ENCODE data around the gene ZNF423.

ZNF423 gene

DNA sequence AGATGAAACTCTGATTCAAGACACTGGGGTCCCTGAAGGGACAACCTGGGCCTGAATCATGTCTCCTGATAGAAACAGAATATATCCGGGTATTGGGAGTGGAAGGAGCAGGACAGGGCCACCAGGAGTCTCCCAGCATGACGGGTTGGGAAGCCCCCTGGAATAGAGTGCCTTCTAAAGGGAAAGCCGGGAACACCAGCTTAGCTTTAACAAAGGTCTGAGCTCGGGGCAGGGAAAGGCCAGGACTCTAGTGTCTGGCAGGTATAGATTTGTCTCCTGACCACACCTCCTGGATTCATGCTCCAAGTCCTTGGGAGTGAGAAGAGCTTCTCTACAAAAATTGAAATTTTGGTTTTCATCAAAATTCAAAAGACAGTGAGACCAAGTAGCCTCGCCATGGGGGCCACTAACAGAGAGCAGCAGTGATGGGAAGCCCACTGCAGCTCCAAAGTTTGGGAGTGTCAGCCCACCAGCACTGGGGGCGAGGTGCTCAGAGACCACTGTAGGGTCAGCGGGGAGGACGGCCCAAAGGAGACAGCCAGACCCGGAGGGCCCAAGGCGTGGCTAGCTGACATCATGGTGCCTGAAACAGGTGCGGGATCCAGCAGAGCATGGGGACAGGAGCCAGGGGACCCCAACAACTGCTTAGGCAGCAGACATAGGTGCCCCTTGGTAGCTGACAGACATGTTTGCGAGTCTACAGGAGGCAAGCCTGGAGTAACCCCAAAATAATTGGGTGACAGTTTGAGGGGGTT lies 401.3 kb downstream of the ZNF423 start:
- no peak for DNase-seq (ENCODE audit: low read depth, low spot score)
- ChIA-PET POLR2A (no interaction called here), CTCF (no interaction called here)
- H3K4me3 ChIP-seq (ENCODE audit: low read depth, low read length) = no peak overlapping the region
- TF ChIP-seq CTCF (IDR thresholded peaks at IDR 0.05; ENCODE audit: insufficient read depth, low read length, missing control alignments) = no peak

DNA sequence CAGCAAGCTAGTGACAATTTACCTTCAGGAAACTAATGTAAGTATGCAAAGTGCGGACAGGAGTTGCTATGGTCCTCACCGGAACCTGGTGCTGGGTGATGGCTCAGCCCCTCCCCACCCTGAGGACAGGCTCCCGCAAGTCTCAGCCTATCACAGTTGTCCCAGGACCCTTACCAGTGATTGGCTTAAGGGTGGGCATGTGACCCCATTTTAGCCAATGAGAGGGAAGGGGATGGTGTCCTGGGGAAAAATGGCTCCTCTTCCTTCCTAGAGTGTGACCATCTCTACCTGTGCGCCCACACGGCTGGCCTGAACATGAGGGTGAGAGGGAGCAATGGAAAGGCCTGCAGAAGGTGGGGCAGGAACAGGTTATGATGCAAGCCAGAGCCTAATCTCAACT lies 401.9 kb downstream of the ZNF423 start:
- no peak for DNase-seq (ENCODE audit: low read depth, low spot score)
- CTCF ChIA-PET = no interaction called here
- POLR2A ChIA-PET = no interaction called here

GRCh38 chr16:49453021-49453420 lies 402.9 kb downstream of the ZNF423 start:
- H3K4me3 ChIP-seq (ENCODE audit: low read depth, low read length) = no peak overlapping the region
- ChIA-PET CTCF (no interaction called here), POLR2A (no interaction called here)
- no peak for DNase-seq (ENCODE audit: low read depth, low spot score)
- TF ChIP-seq CTCF (IDR thresholded peaks at IDR 0.05; ENCODE audit: insufficient read depth, low read length, missing control alignments) = no peak

More for the DNA sequence above, 401.9 kb downstream of the ZNF423 start:
- no peak for TF ChIP-seq CTCF (IDR thresholded peaks at IDR 0.05; ENCODE audit: insufficient read depth, low read length, missing control alignments)
- no peak overlapping the region for H3K4me3 ChIP-seq (ENCODE audit: low read depth, low read length)

- POLR2A ChIA-PET = no interaction called here
- no peak overlapping the region for H3K4me3 ChIP-seq (ENCODE audit: low read depth, low read length)
- DNase-seq (ENCODE audit: low read depth, low spot score) = no peak
- no peak for TF ChIP-seq CTCF (IDR thresholded peaks at IDR 0.05; ENCODE audit: insufficient read depth, low read length, missing control alignments)
- CTCF ChIA-PET = interaction anchor here (1.2 kb wide), 1 partner anchor 405 kb away, joined by 3 read pairs; no protein-coding TSS in a partner anchor
These were observed 403.3 kb downstream of the ZNF423 start for GRCh38 chr16:49452578-49452977.

DNA sequence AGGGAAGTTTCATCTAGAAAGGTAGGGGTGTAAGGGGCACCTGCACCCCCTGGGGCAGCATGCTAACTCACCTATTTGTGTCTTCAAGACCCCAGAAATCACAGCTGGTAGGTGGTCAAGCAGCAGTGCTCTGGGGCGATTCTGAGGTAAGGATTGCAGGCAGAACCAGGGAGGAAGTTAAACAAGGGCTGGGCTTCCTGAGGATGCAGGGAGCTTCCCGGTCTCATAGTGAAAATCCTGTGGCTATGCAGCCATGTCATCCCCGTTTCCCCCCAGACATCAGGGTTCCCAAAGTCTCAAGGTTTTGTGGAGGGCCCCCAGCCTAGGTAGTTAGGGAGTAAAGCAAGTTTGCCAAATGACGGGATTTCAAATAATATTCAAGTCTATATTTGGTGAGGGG lies 403.8 kb downstream of the ZNF423 start:
- H3K4me3 ChIP-seq (ENCODE audit: low read depth, low read length) = no peak overlapping the region
- TF ChIP-seq CTCF (IDR thresholded peaks at IDR 0.05; ENCODE audit: insufficient read depth, low read length, missing control alignments) = no peak
- POLR2A ChIA-PET = no interaction called here
- CTCF ChIA-PET = interaction anchor here (1.2 kb wide), 1 partner anchor 405 kb away, joined by 3 read pairs; no protein-coding TSS in a partner anchor
- no peak for DNase-seq (ENCODE audit: low read depth, low spot score)

- ChIA-PET POLR2A (no interaction called here), CTCF (no interaction called here)
- no peak for TF ChIP-seq CTCF (IDR thresholded peaks at IDR 0.05; ENCODE audit: insufficient read depth, low read length, missing control alignments)
- no peak overlapping the region for H3K4me3 ChIP-seq (ENCODE audit: low read depth, low read length)
- DNase-seq (ENCODE audit: low read depth, low spot score) = no peak
These were observed 409.1 kb downstream of the ZNF423 start for GRCh38 chr16:49446805-49447204.

Measured in AG04449 (cell line).